Tongue (tissue), 3 donors: ENCODE measurements around the gene NPIPA8. TPM values are rescaled to one million over a fixed set of nuclear protein-coding genes. Genes with fewer than 3 reads are reported as not detected.
"Not testable (repeated sequence)": the region's sequence is repeated elsewhere in the genome, so short reads cannot be mapped to it uniquely, and the experiment has no call there.

Experiments used
- DNase-seq: peaks from one replicate; pipeline ENCODE4 v3.0.0-alpha.2; 2015
- small RNA-seq: library from RNA; depleted of rRNA; stranded (forward); fragments of <200 nt; gene quantifications from one replicate; pipeline ENCODE3, GENCODE V24; 2014; ENCODE audit warnings: low replicate concordance
- total RNA-seq: library from RNA; depleted of rRNA; stranded (reverse); fragments of >200 nt; gene quantifications from one replicate; pipeline ENCODE4 v1.2.3, GENCODE V29; 2014

Gene NPIPA8
- total RNA-seq, 1 donor from 2014 or later, result 3.5 TPM

DNA sequence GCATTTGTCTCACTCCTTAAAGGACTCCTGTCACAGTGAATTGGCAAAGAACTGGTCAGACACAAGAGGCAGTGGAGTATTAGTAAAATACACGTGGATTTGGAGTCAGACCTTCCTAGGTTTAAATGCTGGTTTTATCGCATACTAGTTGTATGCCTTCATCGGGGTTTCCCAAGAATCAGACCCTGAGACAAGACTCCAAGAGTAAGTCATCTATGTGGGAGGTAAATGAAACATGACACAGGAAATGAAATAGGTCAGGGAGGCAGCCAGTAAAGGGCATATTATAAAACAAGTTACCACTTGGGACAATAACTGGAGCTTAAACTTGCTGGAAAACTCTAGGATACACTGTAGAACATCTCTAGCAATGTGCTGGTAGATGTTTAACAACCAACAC, 59.8 kb downstream of the NPIPA8 start:
- not testable (repeated sequence) for DNase-seq

- DNase-seq, result not testable (repeated sequence)
These were observed 66.4 kb downstream of the NPIPA8 start for GRCh38 chr16:18270171-18270570.

Small RNA genes lying within 50 kb of the gene (small RNA-seq; reads per million reads assigned to genes)
- not detected for gene AC126755.6
- gene MIR6511A4, result not detected
- gene MIR6770-3, result not detected

Other genes starting within 250 kb of the NPIPA8 start
- gene NOMO2, start 225.4 kb upstream of the NPIPA8 start, total RNA-seq, result 56.1 TPM